ENCODE measurements around the gene SMARCAL1. TPM values are rescaled to one million over a fixed set of nuclear protein-coding genes. Genes with fewer than 3 reads are reported as not detected.
A peak's percentile ranks its signal among the peaks of the same experiment; 100 is the strongest.

SMARCAL1 gene
- total and polyA plus RNA-seq, 2 of the 13 experiments (the other 11 are each of a cell fraction or from before 2014, with no cell fraction given), result 12.7 to 21.3 TPM

DNA sequence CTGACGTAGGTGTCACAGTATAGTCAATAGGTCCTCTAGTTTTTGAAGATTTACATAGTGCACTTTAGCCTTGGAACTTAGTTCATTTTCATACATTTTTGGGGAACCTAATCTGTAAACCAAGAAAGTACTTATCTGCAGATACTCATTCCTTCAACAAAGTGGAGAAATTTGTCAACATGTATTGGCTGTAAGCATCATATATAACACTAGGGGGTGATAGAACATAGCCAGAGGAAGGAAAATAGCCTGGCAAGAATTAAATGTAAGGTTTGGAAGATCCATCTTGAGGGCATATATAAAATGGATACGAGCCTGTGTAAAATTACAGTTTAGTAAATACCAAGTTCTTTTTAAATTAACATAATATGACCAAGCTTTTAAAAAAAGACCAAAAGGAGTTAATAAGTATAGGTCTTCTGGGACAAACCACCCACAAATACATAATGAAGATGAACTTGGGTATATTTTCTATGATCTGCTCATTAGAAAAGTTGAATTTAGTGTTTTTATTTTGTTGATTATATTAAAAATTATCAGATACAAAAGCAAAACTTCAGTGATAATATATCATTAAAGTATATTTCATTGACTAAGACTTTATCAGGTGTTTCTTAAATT lies 104.6 kb downstream of the SMARCAL1 start (continued):
- TF ChIP-seq MXI1 (IDR thresholded peaks at IDR 0.05; ENCODE audit: borderline replicate concordance, low read depth, low read length), result no peak
- TF ChIP-seq KDM2A (CRISPR knock-in tag; IDR thresholded peaks at IDR 0.05; ENCODE audit: borderline replicate concordance, low read depth), result no peak
- TF ChIP-seq ZNF772 (CRISPR knock-in tag; IDR thresholded peaks at IDR 0.05), result no peak
- no peak for TF ChIP-seq ZNF136 (CRISPR knock-in tag; IDR thresholded peaks at IDR 0.05; ENCODE audit: low read depth)
- no peak for TF ChIP-seq DRAP1 (CRISPR knock-in tag; IDR thresholded peaks at IDR 0.05)
- no peak for TF ChIP-seq EED (CRISPR knock-in tag; IDR thresholded peaks at IDR 0.05)

GRCh38 chr2:216517447-216518225 lies 105.4 kb downstream of the SMARCAL1 start:
- Histone ChIP-seq H2AFZ (ENCODE audit: low read length) (no peak overlapping the region), H3K9me3 (ENCODE audit: low read length) (no peaks in the 10 kb centered on the region), H3K4me3 (replicated peaks in 1 of 3; ENCODE audit: insufficient read depth in 1 of 3, low read depth in 2 of 3, low read length in 3 of 3) (no peak overlapping the region), H3K36me3 (replicated peaks in 1 of 2; ENCODE audit: control insufficient read depth in 1 of 2, insufficient read depth in 2 of 2, low read length in 2 of 2) (no peaks in the 10 kb centered on the region), H3K9ac (ENCODE audit: insufficient read depth, low read depth, low read length) (no peak overlapping the region), H3K27ac (ENCODE audit: extremely low read length, insufficient read depth, low read length) (no peak overlapping the region), H3K79me2 (ENCODE audit: insufficient read depth, low read length) (no peaks in the 10 kb centered on the region), H3K4me2 (ENCODE audit: low read depth, low read length) (no peak overlapping the region), H3K27me3 (ENCODE audit: control insufficient read depth in 1 of 2, insufficient read depth in 2 of 2, low read length in 2 of 2) (no peaks in the 10 kb centered on the region), H4K20me1 (ENCODE audit: insufficient read depth, low read length) (no peaks in the 10 kb centered on the region), H3K4me1 (ENCODE audit: insufficient read depth, low read length) (peaks cover 12% of the 10 kb centered on the region)
- in situ Hi-C loops (cut with HindIII; ENCODE audit: extremely low pct_ligation_motif_present, low pct_unique_long_range_greater_than_20kb), result loop anchor here (5.0 to 25.0 kb wide), 3 partner anchors 150 to 995 kb away; no protein-coding TSS in a partner anchor
- TF ChIP-seq ZFP62 (CRISPR knock-in tag; IDR thresholded peaks at IDR 0.05) (no peak), PRMT3 (CRISPR knock-in tag; IDR thresholded peaks at IDR 0.05; ENCODE audit: borderline replicate concordance, low read depth) (no peak), ZNF749 (CRISPR knock-in tag; IDR thresholded peaks at IDR 0.05; ENCODE audit: borderline replicate concordance) (no peak), SNAPC2 (CRISPR knock-in tag; IDR thresholded peaks at IDR 0.05) (0 out of 2 replicates have a peak, but pooled peaks have one; percentile 32), TP53 (CRISPR knock-in tag; conservative IDR thresholded peaks at IDR 0.05) (no peak), ZNF747 (CRISPR knock-in tag; IDR thresholded peaks at IDR 0.05; ENCODE audit: borderline replicate concordance) (no peak)
- TF ChIP-seq, protein P1, sequence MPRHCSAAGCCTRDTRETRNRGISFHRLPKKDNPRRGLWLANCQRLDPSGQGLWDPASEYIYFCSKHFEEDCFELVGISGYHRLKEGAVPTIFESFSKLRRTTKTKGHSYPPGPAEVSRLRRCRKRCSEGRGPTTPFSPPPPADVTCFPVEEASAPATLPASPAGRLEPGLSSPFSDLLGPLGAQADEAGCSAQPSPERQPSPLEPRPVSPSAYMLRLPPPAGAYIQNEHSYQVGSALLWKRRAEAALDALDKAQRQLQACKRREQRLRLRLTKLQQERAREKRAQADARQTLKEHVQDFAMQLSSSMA (CRISPR knock-in tag; IDR thresholded peaks at IDR 0.05), result no peak
- TF ChIP-seq, protein P2, sequence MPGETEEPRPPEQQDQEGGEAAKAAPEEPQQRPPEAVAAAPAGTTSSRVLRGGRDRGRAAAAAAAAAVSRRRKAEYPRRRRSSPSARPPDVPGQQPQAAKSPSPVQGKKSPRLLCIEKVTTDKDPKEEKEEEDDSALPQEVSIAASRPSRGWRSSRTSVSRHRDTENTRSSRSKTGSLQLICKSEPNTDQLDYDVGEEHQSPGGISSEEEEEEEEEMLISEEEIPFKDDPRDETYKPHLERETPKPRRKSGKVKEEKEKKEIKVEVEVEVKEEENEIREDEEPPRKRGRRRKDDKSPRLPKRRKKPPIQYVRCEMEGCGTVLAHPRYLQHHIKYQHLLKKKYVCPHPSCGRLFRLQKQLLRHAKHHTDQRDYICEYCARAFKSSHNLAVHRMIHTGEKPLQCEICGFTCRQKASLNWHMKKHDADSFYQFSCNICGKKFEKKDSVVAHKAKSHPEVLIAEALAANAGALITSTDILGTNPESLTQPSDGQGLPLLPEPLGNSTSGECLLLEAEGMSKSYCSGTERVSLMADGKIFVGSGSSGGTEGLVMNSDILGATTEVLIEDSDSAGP (CRISPR knock-in tag; IDR thresholded peaks at IDR 0.05; ENCODE audit: borderline replicate concordance), result no peak
- ATAC-seq (no peak), FAIRE-seq (no peak), DNase-seq (ENCODE audit: low spot score) (no peak)
- ChIA-PET POLR2A (interaction anchor here (1.0 to 2.1 kb wide), 3 partner anchors 19 to 149 kb away, joined by 3 to 7 read pairs (median 5); partner anchors contain the start of gene RPL37A), CTCF (ENCODE audit: low intra/inter-chr PET ratio, low total read pairs) (interaction anchor here (0.6 to 8.2 kb wide), 5 partner anchors 73 to 625 kb away, joined by 3 to 257 read pairs (median 4); no protein-coding TSS in a partner anchor)
- intact Hi-C loops (cut with micrococcal nuclease; ENCODE audit: unreplicated experiment), result loop anchor here (2.0 to 5.0 kb wide), 2 partner anchors 53 to 995 kb away; no protein-coding TSS in a partner anchor
- 90% methylated on average over 4 of the region's 4 CpGs for WGBS (ENCODE audit: low lambda C conversion rate)
- BruUV-seq (replicated peaks), result no TSS peak
